Testis (tissue), 3 donors: Measurements from ENCODE around the gene HEG1. TPM values are rescaled to one million over a fixed set of nuclear protein-coding genes. Genes with fewer than 3 reads are reported as not detected.

Experiments used
- DNase-seq: peaks from one replicate; pipeline ENCODE4 v3.0.0-alpha.2; 2019
- H3K27ac ChIP-seq, 2 donors: fragments of 200-600 bp; sonication (generic); one replicate each; pipeline ENCODE4 v1.5.1; 2019
- H3K27me3 ChIP-seq: fragments of 200-600 bp; sonication (generic); one replicate; pipeline ENCODE4 v1.5.1; 2019
- H3K36me3 ChIP-seq: fragments of 200-600 bp; sonication (generic); one replicate; pipeline ENCODE4 v1.5.1; 2017; ENCODE audit warnings: low read depth; ENCODE audit errors: missing control alignments
- H3K4me1 ChIP-seq: fragments of 200-600 bp; sonication (generic); one replicate; pipeline ENCODE4 v1.5.1; 2019
- H3K4me3 ChIP-seq, 2 donors: fragments of 200-600 bp; sonication (generic); one replicate each; pipeline ENCODE4 v1.5.1; 2017 to 2019
- H3K9me3 ChIP-seq: fragments of 200-600 bp; sonication (generic); one replicate; pipeline ENCODE4 v1.5.1; 2017
- CTCF ChIP-seq, 3 experiments: fragments of 450-650 bp in 2 of 3; fragments of 200-600 bp in 1 of 3; sonication (generic) in 1 of 3; IDR thresholded peaks; one replicate each; pipeline ENCODE4 v1.5.1; 2016 to 2019; ENCODE audit warnings: antibody characterized with exemption in 3 of 3, mild to moderate bottlenecking in 2 of 3, moderate library complexity in 1 of 3
- POLR2A ChIP-seq: fragments of 450-650 bp; IDR thresholded peaks from one replicate; pipeline ENCODE4 v1.6.1; 2017; ENCODE audit warnings: antibody characterized with exemption, mild to moderate bottlenecking, moderate library complexity
- whole genome bisulfite sequencing, 2 donors: methylation state at CpG; one replicate each; pipeline ENCODE4 v1.1.5; 2018; 5-methylcytosine and 5-hydroxymethylcytosine counted together
- intact Hi-C: fragments of 100-400 bp; cut with DNase I; formaldehyde crosslinking; loops from one replicate; pipeline ENCODE4 v1.15.1; 2023; ENCODE audit warnings: low total_unique reads
- polyA plus RNA-seq: library from polyadenylated mRNA; stranded (reverse); fragments of 350-450 nt; fragmentation: Illumina TruSeq; extraction: RNeasy Lipid Tissue Mini Kit (QIAGEN cat#74804); gene quantifications from one replicate; pipeline ENCODE4 v1.2.3, GENCODE V29; 2014; ENCODE audit warnings: low read depth, low replicate concordance; ENCODE audit not compliant: insufficient read depth
- total RNA-seq, 2 donors: library from RNA; depleted of rRNA; stranded (reverse); fragments of >200 nt; gene quantifications; one replicate each; pipeline ENCODE4 v1.2.3, GENCODE V29; 2016

HEG1 gene
- total and polyA plus RNA-seq, 3 donors from 2014 or later, result 50.3 to 160 (median 120) TPM

- TF ChIP-seq CTCF (IDR thresholded peaks at IDR 0.05) (no peak), POLR2A (no peak)
- Histone ChIP-seq H3K9me3 (no peaks in the 10 kb centered on the region), H3K4me1 (no peaks in the 10 kb centered on the region), H3K27me3 (no peaks in the 10 kb centered on the region), H3K36me3 (no peaks in the 10 kb centered on the region), H3K4me3 (no peak overlapping the region), H3K27ac (no peak overlapping the region)
- no peak for DNase-seq
- intact Hi-C loops, result no loop called here
- WGBS, 2 donors, result 94 to 100% methylated on average over 1 of the region's 1 CpG
Measured at GRCh38 chr3:125080077-125080476, 24.3 kb upstream of the HEG1 start.

- no peak overlapping the region for H3K27ac ChIP-seq
- no peak overlapping the region for H3K4me3 ChIP-seq
- H3K9me3 ChIP-seq, result no peaks in the 10 kb centered on the region
- 84 to 91% methylated on average over 1 of the region's 1 CpG for whole genome bisulfite sequencing, 2 donors
- intact Hi-C loops, result no loop called here
- H3K27me3 ChIP-seq, result no peaks in the 10 kb centered on the region
- no peaks in the 10 kb centered on the region for H3K36me3 ChIP-seq
- TF ChIP-seq CTCF (IDR thresholded peaks at IDR 0.05) (no peak), POLR2A (no peak)
- no peak for DNase-seq
- no peaks in the 10 kb centered on the region for H3K4me1 ChIP-seq
Measured at GRCh38 chr3:125079675-125080045, 23.9 kb upstream of the HEG1 start.

DNA sequence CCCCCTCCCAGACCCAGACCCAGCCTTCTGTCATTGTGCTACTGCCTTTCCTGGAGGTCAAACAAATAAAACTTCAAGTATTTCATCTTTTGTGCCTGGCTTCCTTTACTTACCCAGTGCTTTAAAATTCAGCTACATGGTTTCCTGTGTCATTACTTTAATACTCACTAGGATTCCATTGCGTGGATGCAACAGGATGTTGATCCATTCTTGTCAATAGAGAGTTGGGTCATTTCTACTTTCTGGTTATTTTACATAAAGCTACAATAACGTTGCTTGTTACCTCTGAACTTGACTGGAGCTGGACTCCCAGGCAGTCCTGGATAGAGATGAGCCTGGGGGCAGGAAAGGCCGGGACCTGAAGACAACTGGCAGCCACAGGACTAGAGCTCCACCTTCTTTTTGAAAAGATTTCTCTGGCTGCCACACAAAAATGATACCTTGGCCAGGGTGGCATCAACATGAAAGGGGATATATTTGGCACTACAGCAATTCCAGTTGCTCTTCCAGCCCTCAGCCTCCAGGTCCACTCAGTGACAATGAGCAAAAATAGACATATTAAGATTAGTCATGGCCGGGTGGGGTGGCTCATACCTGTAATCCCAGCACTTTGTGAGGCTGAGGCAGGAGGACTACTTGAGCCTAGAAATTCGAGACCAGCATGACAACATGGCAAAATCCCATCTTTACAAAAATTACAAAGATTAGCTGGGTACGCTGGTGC is 23.3 kb upstream of the HEG1 start:
- intact Hi-C loops, result no loop called here
- no peak for TF ChIP-seq CTCF (IDR thresholded peaks at IDR 0.05)
- TF ChIP-seq POLR2A, result no peak
- Histone ChIP-seq H3K4me3 (no peak overlapping the region), H3K36me3 (no peaks in the 10 kb centered on the region), H3K27ac (no peak overlapping the region), H3K4me1 (no peaks in the 10 kb centered on the region), H3K27me3 (no peaks in the 10 kb centered on the region), H3K9me3 (no peaks in the 10 kb centered on the region)
- no peak for DNase-seq
- WGBS, 2 donors, result 91 to 93% methylated on average over 6 of the region's 6 CpGs

GRCh38 chr3:125077864-125078263 is 22.1 kb upstream of the HEG1 start:
- intact Hi-C loops, result no loop called here
- H3K27ac ChIP-seq, result no peak overlapping the region
- H3K4me3 ChIP-seq, result no peak overlapping the region
- no peaks in the 10 kb centered on the region for H3K36me3 ChIP-seq
- TF ChIP-seq POLR2A (no peak), CTCF (IDR thresholded peaks at IDR 0.05) (no peak)
- DNase-seq, result no peak
- no peaks in the 10 kb centered on the region for H3K9me3 ChIP-seq
- WGBS, 2 donors, result 88 to 89% methylated on average over 3 of the region's 3 CpGs
- no peaks in the 10 kb centered on the region for H3K4me1 ChIP-seq
- no peaks in the 10 kb centered on the region for H3K27me3 ChIP-seq

- H3K27ac ChIP-seq, result no peak overlapping the region
- no peak for TF ChIP-seq POLR2A
- TF ChIP-seq CTCF (IDR thresholded peaks at IDR 0.05), result no peak
- no peak overlapping the region for H3K4me3 ChIP-seq
- intact Hi-C loops, result no loop called here
- DNase-seq, result no peak
- H3K4me1 ChIP-seq, result no peaks in the 10 kb centered on the region
- WGBS, 2 donors, result 40 to 67% methylated on average over 1 of the region's 1 CpG
- H3K9me3 ChIP-seq, result no peaks in the 10 kb centered on the region
- no peaks in the 10 kb centered on the region for H3K27me3 ChIP-seq
- H3K36me3 ChIP-seq, result no peaks in the 10 kb centered on the region
Measured at GRCh38 chr3:125076464-125076863, 20.7 kb upstream of the HEG1 start.
